ENCODE data around the gene AGBL3. TPM values are rescaled to one million over a fixed set of nuclear protein-coding genes. Genes with fewer than 3 reads are reported as not detected.
"Not testable (repeated sequence)": the region's sequence is repeated elsewhere in the genome, so short reads cannot be mapped to it uniquely, and the experiment has no call there.

The AGBL3 gene
- polyA plus RNA-seq, 3 donors from 2014 or later: 0.43 to 1.2 TPM; not detected in 1

DNA sequence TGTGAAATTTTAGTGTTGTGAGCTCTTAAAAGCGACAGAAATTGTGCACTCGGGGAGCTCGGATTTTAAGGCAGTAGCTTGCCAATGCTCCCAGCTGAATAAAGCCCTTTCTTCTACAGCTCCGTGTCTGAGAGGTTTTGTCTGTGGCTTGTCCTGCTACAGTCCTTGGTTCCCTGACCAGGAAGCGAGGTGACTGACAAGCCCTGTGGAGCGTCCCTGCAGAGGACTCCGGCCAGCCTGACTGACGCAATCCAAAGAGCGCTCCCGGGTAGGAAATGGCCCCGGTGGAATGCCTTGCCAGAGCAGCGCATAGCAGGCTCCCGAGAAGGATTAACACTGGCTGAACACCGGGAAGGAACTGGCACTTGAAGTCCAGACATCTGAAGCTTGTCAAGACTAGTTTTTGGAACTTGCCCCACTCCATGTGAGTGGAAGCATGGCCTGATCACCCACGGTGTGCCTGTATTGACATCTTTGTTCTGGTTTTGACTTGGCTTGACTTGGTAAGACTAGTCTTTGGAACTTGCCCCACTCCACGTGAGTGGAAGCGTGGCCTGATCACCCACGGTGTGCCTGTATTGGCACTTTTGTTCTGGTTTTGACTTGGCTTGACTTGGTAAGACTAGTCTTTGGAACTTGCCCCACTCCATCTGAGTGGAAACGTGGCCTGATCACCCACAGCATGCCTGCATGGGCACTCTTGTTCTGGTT is 185.4 kb downstream of the AGBL3 start:
- H3K36me3 Mint-ChIP-seq, DNase-seq, H3K9me3 Mint-ChIP-seq: not testable (repeated sequence)
- Mint-ChIP-seq H3K27me3 (ENCODE audit: low read depth in 3 of 3) (peaks cover 4 to 23% (median 13%) of the 10 kb centered on the region in 3 donors), H3K4me3 (peak overlapping the region; percentile 86 to 92 (median 90)), H3K4me1 (peaks cover 40 to 44% of the 10 kb centered on the region in 2 donors), H3K27ac (peak overlapping the region; percentile 77 to 95 (median 90))

DNA sequence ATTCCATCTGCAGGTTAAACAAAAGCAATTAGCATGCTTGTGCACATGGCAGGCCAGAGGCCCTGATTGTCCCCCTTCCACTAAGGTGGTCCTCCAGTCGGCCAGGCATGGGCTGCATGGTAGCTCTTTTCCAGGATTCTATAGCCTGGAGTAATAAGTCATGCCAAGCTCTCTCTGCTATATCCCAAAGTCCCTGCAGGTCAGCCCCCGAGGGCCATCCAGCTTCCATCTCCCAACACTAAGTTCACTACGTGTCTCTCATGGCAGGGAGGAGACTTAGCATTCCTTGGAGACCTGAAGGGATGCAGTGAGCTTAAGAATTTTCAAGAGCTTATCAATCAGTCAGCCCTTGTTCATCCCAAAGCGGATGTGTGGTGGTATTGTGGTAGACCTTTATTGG is 187.6 kb downstream of the AGBL3 start:
- H3K36me3 Mint-ChIP-seq, H3K9me3 Mint-ChIP-seq, H3K4me3 Mint-ChIP-seq, DNase-seq, H3K27ac Mint-ChIP-seq: not testable (repeated sequence)
- Mint-ChIP-seq H3K4me1 (peaks cover 18 to 23% of the 10 kb centered on the region in 2 donors), H3K27me3 (ENCODE audit: low read depth in 3 of 3) (peaks cover 4 to 20% (median 13%) of the 10 kb centered on the region in 3 donors)

- peaks cover 0 to 11% (median 10%) of the 10 kb centered on the region in 3 donors for H3K36me3 Mint-ChIP-seq
- H3K27ac Mint-ChIP-seq: no peak overlapping the region
- peaks cover 4 to 12% (median 6%) of the 10 kb centered on the region in 3 donors for H3K27me3 Mint-ChIP-seq (ENCODE audit: low read depth in 3 of 3)
- DNase-seq: no peak
- H3K9me3 Mint-ChIP-seq: peaks cover 0 to 12% (median 7%) of the 10 kb centered on the region in 6 donors
- no peak overlapping the region for H3K4me3 Mint-ChIP-seq
- H3K4me1 Mint-ChIP-seq: peaks cover 8 to 12% of the 10 kb centered on the region in 2 donors
Observed at GRCh38 chr7:135174941-135175340, 188.6 kb downstream of the AGBL3 start.

GRCh38 chr7:135175931-135176330 is 189.6 kb downstream of the AGBL3 start:
- Mint-ChIP-seq H3K9me3 (peaks cover 3 to 20% (median 16%) of the 10 kb centered on the region in 6 donors), H3K4me1 (peaks cover 5 to 8% of the 10 kb centered on the region in 2 donors), H3K27ac (no peak overlapping the region), H3K27me3 (ENCODE audit: low read depth in 3 of 3) (peaks cover 2 to 5% (median 4%) of the 10 kb centered on the region in 3 donors), H3K36me3 (peaks cover 5 to 17% (median 16%) of the 10 kb centered on the region in 3 donors), H3K4me3 (no peak overlapping the region)
- no peak for DNase-seq

DNA sequence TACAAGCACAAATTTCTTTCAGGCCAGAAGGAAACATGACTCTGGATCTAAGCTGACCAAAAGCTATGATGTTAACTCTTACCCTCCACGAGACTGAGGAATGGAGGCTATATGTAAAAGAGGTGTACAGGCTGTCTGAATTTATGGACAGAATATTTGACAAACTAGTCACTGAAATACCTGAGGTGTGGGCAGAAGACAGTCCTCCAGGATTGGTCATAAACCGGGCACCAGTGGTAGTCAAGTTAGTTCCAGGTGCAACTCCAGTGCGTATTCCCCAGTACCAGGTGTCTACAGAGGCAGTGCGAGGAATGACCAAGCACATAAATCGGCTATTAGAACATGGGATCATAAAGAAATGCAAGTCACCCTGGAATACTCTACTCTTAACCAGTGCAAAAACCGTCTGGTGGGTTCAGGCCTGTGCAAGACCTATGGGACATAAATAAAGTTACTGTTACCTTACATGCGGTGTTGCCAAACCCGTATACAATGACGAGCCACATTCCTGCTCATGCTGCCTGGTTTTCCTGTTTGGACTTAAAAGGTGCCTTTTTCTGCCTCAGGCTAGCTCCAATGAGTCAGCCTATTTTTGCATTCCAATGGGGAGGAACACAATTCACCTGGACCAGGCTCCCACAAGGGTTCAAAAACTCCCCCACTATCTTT is 190.9 kb downstream of the AGBL3 start:
- H3K27ac Mint-ChIP-seq: no peak overlapping the region
- no peak overlapping the region for H3K4me3 Mint-ChIP-seq
- H3K9me3 Mint-ChIP-seq: peaks cover 10 to 31% (median 28%) of the 10 kb centered on the region in 6 donors

DNA sequence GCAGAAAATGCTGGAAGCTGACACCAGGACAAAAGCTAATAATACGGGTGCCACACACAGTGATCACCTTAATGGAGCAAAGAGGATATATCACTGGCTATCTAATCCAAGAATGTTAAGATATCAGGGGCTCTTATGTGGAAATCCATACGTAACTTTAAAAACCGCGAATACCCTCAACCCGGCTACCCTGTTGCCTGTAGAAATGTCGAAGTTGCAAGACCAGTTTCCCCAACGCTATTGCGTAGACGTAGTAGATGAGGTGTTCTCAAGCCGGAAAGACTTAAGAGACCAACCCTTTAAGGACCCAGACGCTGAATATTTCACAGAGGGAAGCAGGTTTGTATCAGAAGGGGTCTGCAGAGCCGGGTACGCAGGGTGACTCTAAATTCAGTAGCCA is 192.1 kb downstream of the AGBL3 start:
- Mint-ChIP-seq H3K27me3 (ENCODE audit: low read depth in 3 of 3) (peaks cover under 1 to 6% (median 1%) of the 10 kb centered on the region in 3 donors), H3K4me3 (no peak overlapping the region), H3K27ac (no peak overlapping the region), H3K9me3 (peaks cover 10 to 43% (median 37%) of the 10 kb centered on the region in 6 donors), H3K4me1 (no peaks in the 10 kb centered on the region), H3K36me3 (peaks cover 22 to 37% (median 34%) of the 10 kb centered on the region in 3 donors)
- DNase-seq: no peak

More for the DNA sequence above, 190.9 kb downstream of the AGBL3 start:
- Mint-ChIP-seq H3K27me3 (ENCODE audit: low read depth in 3 of 3) (peaks cover 0 to 2% (median 2%) of the 10 kb centered on the region in 3 donors), H3K4me1 (no peaks in the 10 kb centered on the region), H3K36me3 (peaks cover 14 to 27% (median 25%) of the 10 kb centered on the region in 3 donors)
- no peak for DNase-seq

DNA sequence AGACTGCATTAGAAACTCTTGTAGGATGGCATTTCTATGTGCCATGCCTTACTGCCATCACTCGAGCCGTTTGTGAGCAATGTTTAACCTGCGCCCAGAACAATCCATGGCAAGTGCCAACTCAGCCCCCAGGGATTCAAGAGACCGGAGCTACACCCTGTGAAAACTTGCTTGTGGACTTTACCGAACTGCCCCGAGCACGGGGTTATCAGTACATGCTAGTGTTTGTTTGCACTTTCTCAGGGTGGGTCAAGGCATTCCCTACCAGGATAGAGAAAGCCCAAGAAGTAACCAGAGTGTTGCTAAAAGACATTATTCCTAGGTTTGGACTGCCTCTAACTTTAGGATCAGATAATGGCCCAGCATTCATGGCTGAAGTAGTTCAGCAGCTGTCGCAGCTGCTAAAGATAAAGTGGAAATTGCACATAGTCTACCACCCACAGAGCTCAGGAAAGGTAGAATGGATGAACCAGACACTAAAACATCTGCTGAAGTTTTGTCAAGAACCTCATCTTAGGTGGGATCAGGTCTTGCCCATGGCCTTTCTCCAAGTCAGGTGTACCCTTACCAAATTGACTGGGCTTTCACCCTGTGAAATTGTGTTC is 193.1 kb downstream of the AGBL3 start:
- no peak for DNase-seq
- Mint-ChIP-seq H3K27me3 (ENCODE audit: low read depth in 3 of 3) (peaks cover 0 to 7% (median 3%) of the 10 kb centered on the region in 3 donors), H3K36me3 (peaks cover 31 to 47% (median 44%) of the 10 kb centered on the region in 3 donors), H3K4me3 (no peak overlapping the region), H3K9me3 (peaks cover 10 to 45% (median 37%) of the 10 kb centered on the region in 6 donors), H3K27ac (no peak overlapping the region), H3K4me1 (no peaks in the 10 kb centered on the region)

GRCh38 chr7:135180122-135180521 is 193.8 kb downstream of the AGBL3 start:
- Mint-ChIP-seq H3K4me3 (no peak overlapping the region), H3K27me3 (ENCODE audit: low read depth in 3 of 3) (peaks cover 0 to 7% (median 3%) of the 10 kb centered on the region in 3 donors), H3K36me3 (peaks cover 31 to 50% (median 46%) of the 10 kb centered on the region in 3 donors), H3K9me3 (peaks cover 10 to 45% (median 37%) of the 10 kb centered on the region in 6 donors), H3K4me1 (no peaks in the 10 kb centered on the region), H3K27ac (no peak overlapping the region)
- no peak for DNase-seq

DNA sequence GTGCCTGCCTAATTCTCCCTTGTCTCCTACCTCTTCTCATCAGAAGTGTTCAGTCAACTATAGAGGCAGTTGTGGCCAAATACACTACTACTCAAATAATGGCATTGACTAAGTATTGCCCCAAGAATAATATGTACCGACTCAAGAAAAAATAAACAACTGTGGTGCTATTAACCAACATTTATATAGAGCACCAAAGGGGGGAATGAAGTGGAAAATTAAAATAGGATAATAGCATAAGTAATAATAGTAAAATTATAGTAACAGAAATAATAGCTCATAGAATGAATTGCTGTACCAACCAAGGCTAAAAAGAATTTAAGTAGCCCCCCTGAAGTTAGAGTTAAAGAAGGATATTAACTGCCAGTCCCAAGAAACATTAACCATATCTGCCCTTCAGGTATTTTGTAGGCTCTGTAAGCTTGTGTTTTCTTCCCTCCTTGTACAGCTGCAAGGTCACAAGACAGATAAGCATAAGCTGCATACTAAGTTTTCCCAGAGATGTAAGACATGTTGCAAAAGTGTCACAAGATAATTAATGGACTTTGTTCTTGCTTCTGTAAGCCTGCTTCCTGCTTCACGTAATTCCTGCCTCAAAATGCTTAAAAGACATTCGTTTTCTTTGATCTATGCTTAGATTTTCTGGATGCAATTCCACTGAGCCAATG is 195.1 kb downstream of the AGBL3 start:
- Mint-ChIP-seq H3K4me1 (no peaks in the 10 kb centered on the region), H3K36me3 (peaks cover 31 to 55% (median 53%) of the 10 kb centered on the region in 3 donors), H3K4me3 (no peak overlapping the region), H3K27me3 (ENCODE audit: low read depth in 3 of 3) (peaks cover 0 to 7% (median 3%) of the 10 kb centered on the region in 3 donors), H3K9me3 (peaks cover 10 to 45% (median 37%) of the 10 kb centered on the region in 6 donors), H3K27ac (no peak overlapping the region)
- no peak for DNase-seq

DNA sequence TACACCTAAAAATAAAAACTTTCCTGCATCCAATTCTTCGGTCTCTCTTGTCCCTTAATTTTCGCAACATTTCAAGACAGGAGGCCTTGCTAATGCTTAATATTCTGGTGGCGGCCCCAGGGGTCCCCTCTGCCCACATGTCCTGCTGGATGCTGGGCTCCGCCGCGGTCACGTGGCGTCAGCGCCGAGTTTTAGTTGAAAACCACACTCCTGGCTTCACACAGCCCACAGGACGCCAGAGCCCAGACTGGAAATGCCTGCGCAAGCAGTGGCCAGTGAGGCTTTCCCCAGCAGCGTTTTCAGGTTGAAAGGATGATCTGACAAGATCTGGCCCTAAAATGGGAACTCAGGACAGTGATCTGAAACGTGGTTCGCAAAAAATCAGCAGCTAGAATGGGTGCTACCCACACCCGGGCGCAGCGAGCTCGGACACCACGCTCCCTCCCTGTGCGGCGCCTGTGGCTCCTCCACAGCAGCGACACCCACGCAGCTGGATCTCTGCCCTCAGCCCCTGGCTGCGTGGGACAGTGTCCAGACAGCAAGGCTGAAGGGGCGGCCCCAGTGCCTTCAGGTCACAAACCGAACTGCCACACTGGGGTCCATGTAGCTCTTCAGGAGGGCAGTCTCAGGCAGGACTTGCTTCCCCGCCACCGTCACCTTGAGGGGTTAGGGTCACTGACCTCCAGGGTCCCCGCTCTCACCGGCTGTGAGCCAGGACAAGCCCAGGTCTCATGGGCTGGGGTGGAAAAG is 195.8 kb downstream of the AGBL3 start:
- no peak overlapping the region for H3K27ac Mint-ChIP-seq
- H3K4me3 Mint-ChIP-seq: no peak overlapping the region
- no peak for DNase-seq
- peaks cover 31 to 55% (median 51%) of the 10 kb centered on the region in 3 donors for H3K36me3 Mint-ChIP-seq
- peaks cover 0 to 1% of the 10 kb centered on the region in 2 donors for H3K4me1 Mint-ChIP-seq
- H3K27me3 Mint-ChIP-seq (ENCODE audit: low read depth in 3 of 3): peaks cover 0 to 7% (median 3%) of the 10 kb centered on the region in 3 donors
- H3K9me3 Mint-ChIP-seq: peaks cover 10 to 45% (median 37%) of the 10 kb centered on the region in 6 donors

GRCh38 chr7:135183478-135183877 is 197.2 kb downstream of the AGBL3 start:
- peaks cover 0 to 7% (median 3%) of the 10 kb centered on the region in 3 donors for H3K27me3 Mint-ChIP-seq (ENCODE audit: low read depth in 3 of 3)
- H3K36me3 Mint-ChIP-seq: peaks cover 41 to 66% (median 61%) of the 10 kb centered on the region in 3 donors
- DNase-seq: no peak
- H3K27ac Mint-ChIP-seq: no peak overlapping the region
- peaks cover 10 to 45% (median 37%) of the 10 kb centered on the region in 6 donors for H3K9me3 Mint-ChIP-seq
- H3K4me1 Mint-ChIP-seq: peaks cover 0 to 1% of the 10 kb centered on the region in 2 donors
- H3K4me3 Mint-ChIP-seq: no peak overlapping the region

DNA sequence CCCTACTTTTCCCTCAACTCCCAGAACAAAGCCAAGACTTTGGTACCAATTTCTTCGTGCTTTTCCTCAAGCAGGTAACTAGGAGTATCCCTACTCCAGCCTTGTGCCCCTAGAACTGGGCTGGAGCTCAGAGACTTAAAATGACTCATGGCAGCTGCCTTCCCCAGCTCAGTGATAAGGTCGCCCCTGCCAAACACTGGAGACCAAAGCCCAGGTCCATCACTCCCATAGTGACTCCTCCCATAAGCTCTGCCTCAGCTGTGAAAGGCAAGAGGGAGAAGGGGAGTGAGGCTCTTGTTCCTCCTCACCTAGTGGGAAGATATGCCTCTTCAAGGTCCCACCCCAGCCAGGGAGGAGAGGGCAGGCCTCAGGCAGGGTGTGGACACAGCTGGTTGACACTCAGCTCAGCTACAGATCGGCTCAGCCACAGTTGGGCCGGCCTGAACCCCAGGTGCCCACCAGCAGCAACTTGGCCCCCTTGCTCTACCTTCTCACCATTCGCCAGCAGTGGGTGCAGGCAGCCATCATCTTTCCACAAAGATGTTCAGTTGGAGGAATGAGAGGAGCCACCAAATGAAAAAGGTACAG is 198.0 kb downstream of the AGBL3 start:
- H3K36me3 Mint-ChIP-seq: peaks cover 47 to 62% (median 58%) of the 10 kb centered on the region in 3 donors
- H3K27me3 Mint-ChIP-seq (ENCODE audit: low read depth in 3 of 3): peaks cover 0 to 7% (median 3%) of the 10 kb centered on the region in 3 donors
- H3K27ac Mint-ChIP-seq: no peak overlapping the region

More for the DNA sequence above, 198.0 kb downstream of the AGBL3 start:
- DNase-seq: no peak
- no peak overlapping the region for H3K4me3 Mint-ChIP-seq
- H3K9me3 Mint-ChIP-seq: peaks cover 10 to 40% (median 30%) of the 10 kb centered on the region in 6 donors
- peaks cover 0 to 1% of the 10 kb centered on the region in 2 donors for H3K4me1 Mint-ChIP-seq
